ENCODE results near the gene RAI14. TPM values are rescaled to one million over a fixed set of nuclear protein-coding genes. Genes with fewer than 3 reads are reported as not detected.

Gene RAI14
- polyA plus RNA-seq, 4 donors: 81.2 to 145 (median 102) TPM

GRCh38 chr5:34838785-34839714, 182.9 kb downstream of the RAI14 start, which contains the start of gene TTC23L:
Gene TTC23L (plus strand): TSS chr5:34839164. CDS start chr5:34840672, 1,508 bp downstream.
- peak; percentile 74 to 85 (median 79) for DNase-seq (ENCODE audit: low read depth in 4 of 4, low spot score in 3 of 4)

GRCh38 chr5:34841816-34842215, 185.7 kb downstream of the RAI14 start:
- no peak for DNase-seq (ENCODE audit: low read depth in 4 of 4, low spot score in 3 of 4)

GRCh38 chr5:34842554-34842953, 186.4 kb downstream of the RAI14 start:
- no peak for DNase-seq (ENCODE audit: low read depth in 4 of 4, low spot score in 3 of 4)

GRCh38 chr5:34843497-34843896, 187.4 kb downstream of the RAI14 start:
- DNase-seq (ENCODE audit: low read depth in 4 of 4, low spot score in 3 of 4): no peak

GRCh38 chr5:34844106-34844505, 188.0 kb downstream of the RAI14 start:
- no peak for DNase-seq (ENCODE audit: low read depth in 4 of 4, low spot score in 3 of 4)

GRCh38 chr5:34844999-34845398, 188.9 kb downstream of the RAI14 start:
- no peak for DNase-seq (ENCODE audit: low read depth in 4 of 4, low spot score in 3 of 4)

- DNase-seq (ENCODE audit: low read depth in 4 of 4, low spot score in 3 of 4): no peak
These were observed 190.9 kb downstream of the RAI14 start for GRCh38 chr5:34847056-34847455.

- no peak for DNase-seq (ENCODE audit: low read depth in 4 of 4, low spot score in 3 of 4)
These were observed 191.4 kb downstream of the RAI14 start for GRCh38 chr5:34847552-34847951.

GRCh38 chr5:34848230-34848629, 192.1 kb downstream of the RAI14 start:
- DNase-seq (ENCODE audit: low read depth in 4 of 4, low spot score in 3 of 4): no peak

- no peak for DNase-seq (ENCODE audit: low read depth in 4 of 4, low spot score in 3 of 4)
These were observed 193.1 kb downstream of the RAI14 start for GRCh38 chr5:34849253-34849652.

- DNase-seq (ENCODE audit: low read depth in 4 of 4, low spot score in 3 of 4): no peak
These were observed 198.5 kb downstream of the RAI14 start for GRCh38 chr5:34854459-34855174.

GRCh38 chr5:34857161-34857560, 201.0 kb downstream of the RAI14 start:
- no peak for DNase-seq (ENCODE audit: low read depth in 4 of 4, low spot score in 3 of 4)

- DNase-seq (ENCODE audit: low read depth in 4 of 4, low spot score in 3 of 4): no peak
These were observed 201.8 kb downstream of the RAI14 start for GRCh38 chr5:34857894-34858293.

- no peak for DNase-seq (ENCODE audit: low read depth in 4 of 4, low spot score in 3 of 4)
These were observed 202.7 kb downstream of the RAI14 start for GRCh38 chr5:34858790-34859189.

- DNase-seq (ENCODE audit: low read depth in 4 of 4, low spot score in 3 of 4): no peak
These were observed 203.1 kb downstream of the RAI14 start for GRCh38 chr5:34859253-34859652.

- DNase-seq (ENCODE audit: low read depth in 4 of 4, low spot score in 3 of 4): no peak
These were observed 207.8 kb downstream of the RAI14 start for GRCh38 chr5:34863946-34864345.

- DNase-seq (ENCODE audit: low read depth in 4 of 4, low spot score in 3 of 4): peak in 1 of 4 donors; percentile 10
These were observed 209.0 kb downstream of the RAI14 start for GRCh38 chr5:34865091-34865490.

- DNase-seq (ENCODE audit: low read depth in 4 of 4, low spot score in 3 of 4): no peak
These were observed 210.9 kb downstream of the RAI14 start for GRCh38 chr5:34866989-34867471.

GRCh38 chr5:34867660-34868059, 211.5 kb downstream of the RAI14 start:
- DNase-seq (ENCODE audit: low read depth in 4 of 4, low spot score in 3 of 4): no peak

GRCh38 chr5:34868791-34869190, 212.7 kb downstream of the RAI14 start:
- DNase-seq (ENCODE audit: low read depth in 4 of 4, low spot score in 3 of 4): no peak

- no peak for DNase-seq (ENCODE audit: low read depth in 4 of 4, low spot score in 3 of 4)
These were observed 213.1 kb downstream of the RAI14 start for GRCh38 chr5:34869256-34869655.
